A204.1 (cell line): ENCODE results near the gene MYL11.

ENCODE experiments used
- FAIRE-seq: peaks from 2 replicates; lab custom pipeline; 2012; peaks lifted over from hg19 to GRCh38; lab: Jason Lieb, UNC

MYL11 gene

GRCh38 chr16:30354423-30355143 lies 20.0 kb upstream of the MYL11 start:
- FAIRE-seq, result no peak

- FAIRE-seq, result peak; percentile 96
Measured at GRCh38 chr16:30355144-30355953, 19.3 kb upstream of the MYL11 start, which contains the start of gene CD2BP2. Gene CD2BP2 (minus strand): TSS chr16:30355308. CDS start chr16:30354681, 627 bp downstream.

GRCh38 chr16:30355954-30356308 lies 18.7 kb upstream of the MYL11 start:
- FAIRE-seq, result no peak

GRCh38 chr16:30356401-30357084 lies 18.1 kb upstream of the MYL11 start:
- no peak for FAIRE-seq

- no peak for FAIRE-seq
Measured at GRCh38 chr16:30357085-30357714, 17.4 kb upstream of the MYL11 start.

GRCh38 chr16:30357715-30358576 lies 16.7 kb upstream of the MYL11 start:
- FAIRE-seq, result no peak

GRCh38 chr16:30358577-30358936 lies 16.0 kb upstream of the MYL11 start:
- no peak for FAIRE-seq

GRCh38 chr16:30358990-30359870 lies 15.4 kb upstream of the MYL11 start:
- no peak for FAIRE-seq

- FAIRE-seq, result no peak
Measured at GRCh38 chr16:30359871-30360170, 14.8 kb upstream of the MYL11 start.

- FAIRE-seq, result no peak
Measured at GRCh38 chr16:30361180-30361579, 13.4 kb upstream of the MYL11 start.

GRCh38 chr16:30365200-30365599 lies 9.4 kb upstream of the MYL11 start:
- FAIRE-seq, result no peak

- FAIRE-seq, result no peak
Measured at GRCh38 chr16:30366511-30366910, 8.1 kb upstream of the MYL11 start.

- FAIRE-seq, result no peak
Measured at GRCh38 chr16:30367349-30368009, 7.1 kb upstream of the MYL11 start.

- FAIRE-seq, result no peak
Measured at GRCh38 chr16:30368122-30368791, 6.3 kb upstream of the MYL11 start.

GRCh38 chr16:30368792-30369090 lies 5.9 kb upstream of the MYL11 start:
- no peak for FAIRE-seq

- FAIRE-seq, result no peak
Measured at GRCh38 chr16:30369091-30369937, 5.3 kb upstream of the MYL11 start.

- FAIRE-seq, result no peak
Measured at GRCh38 chr16:30369938-30370455, 4.6 kb upstream of the MYL11 start.

GRCh38 chr16:30370456-30371247 lies 4.0 kb upstream of the MYL11 start, which contains the start of gene TBC1D10B:
Gene TBC1D10B (minus strand): TSS chr16:30370494. CDS start chr16:30370183, 311 bp downstream.
- FAIRE-seq, result peak; percentile 100
